NCI-H446 (cell line): ENCODE data around the gene CELF1.

Source experiments
- DNase-seq, 2 experiments: peaks; one replicate each; lab custom pipeline; 2025; lab: John Stamatoyannopoulos, UW

The CELF1 gene

DNA sequence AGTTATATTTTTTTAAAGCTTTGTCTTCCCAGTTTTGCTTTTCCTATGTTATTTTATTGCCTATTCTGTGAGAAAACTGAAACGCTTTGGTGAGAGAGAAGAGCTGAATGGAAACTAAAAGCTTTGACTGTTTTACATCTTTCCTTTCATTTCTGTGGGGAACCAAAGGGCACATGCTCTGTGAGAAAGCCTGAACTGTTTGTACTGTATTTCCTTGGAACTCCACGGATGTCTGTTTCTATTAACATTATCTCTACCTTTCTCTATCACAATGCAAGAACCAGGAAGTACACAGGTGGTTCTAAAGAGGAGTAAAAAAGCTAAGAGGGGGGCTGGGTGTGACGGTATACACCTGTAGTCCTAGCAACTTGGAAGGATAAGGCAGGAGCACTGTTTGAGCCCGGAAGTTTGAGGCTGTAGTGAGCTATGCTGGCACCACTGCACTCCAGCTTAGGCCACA lies 43.8 kb downstream of the CELF1 start:
- no peak for DNase-seq

DNA sequence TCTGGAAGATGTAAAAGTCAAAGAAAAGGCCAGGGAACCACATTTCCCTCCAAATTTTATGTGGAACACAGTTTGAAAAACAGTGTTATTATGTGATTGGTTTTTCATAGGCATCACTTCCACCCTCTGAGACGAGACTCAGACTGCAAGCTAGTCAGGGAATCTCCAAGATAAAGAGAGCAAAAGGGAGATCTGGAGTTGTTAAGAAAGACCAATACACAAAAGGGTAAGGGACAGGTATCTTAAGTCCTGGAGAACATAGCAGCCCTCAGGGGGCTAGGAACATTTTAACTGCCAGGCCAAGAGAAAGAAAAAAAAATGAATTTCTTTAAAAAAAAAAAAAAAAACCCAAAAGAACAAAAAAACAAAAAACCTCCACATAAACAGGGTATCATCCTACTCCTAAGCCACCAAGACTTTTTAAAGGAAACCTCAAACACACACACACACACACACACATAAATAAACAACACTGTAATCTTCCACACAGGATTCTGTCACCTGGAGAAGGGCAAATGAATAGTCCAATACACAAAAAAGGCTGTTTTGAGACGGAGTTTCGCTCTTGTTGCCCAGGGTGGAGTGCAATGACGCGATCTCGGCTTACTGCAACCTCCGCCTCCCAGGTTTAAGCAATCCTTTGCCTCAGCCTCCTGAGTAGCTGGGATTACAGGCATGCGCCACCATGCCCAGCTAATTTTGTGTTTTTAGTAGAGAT lies 44.5 kb downstream of the CELF1 start:
- DNase-seq, result no peak

DNA sequence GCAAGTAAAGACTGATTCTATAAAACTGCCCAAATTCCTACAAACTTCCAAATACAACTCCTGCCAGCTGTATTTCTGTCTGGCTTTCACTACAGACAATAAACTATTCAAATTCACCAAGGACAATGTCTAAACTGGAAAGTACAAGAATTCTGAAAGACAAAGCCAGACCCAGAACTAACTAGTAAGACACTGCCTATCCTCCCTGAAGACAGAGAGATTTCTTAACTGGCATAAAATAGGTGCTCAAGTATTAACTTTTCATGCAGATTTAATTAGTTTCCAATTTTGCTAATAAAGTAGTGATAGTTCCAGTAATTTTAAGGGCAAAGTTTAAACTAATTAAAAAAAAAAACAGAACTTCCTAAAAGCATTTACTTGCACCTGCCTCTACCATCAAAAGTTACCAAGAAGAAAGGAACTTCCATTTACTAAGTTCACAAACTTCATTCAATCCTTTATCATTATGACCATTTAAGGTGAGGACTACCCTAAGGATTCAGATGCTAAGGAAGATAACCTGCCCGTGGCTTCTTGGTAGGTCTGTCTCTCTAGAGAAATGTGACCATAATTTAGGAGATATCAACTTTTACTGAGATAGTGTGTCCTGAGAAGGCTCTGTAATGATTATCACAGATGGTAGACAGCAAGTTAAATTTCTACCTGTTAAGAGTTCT lies 45.2 kb downstream of the CELF1 start:
- no peak for DNase-seq

DNA sequence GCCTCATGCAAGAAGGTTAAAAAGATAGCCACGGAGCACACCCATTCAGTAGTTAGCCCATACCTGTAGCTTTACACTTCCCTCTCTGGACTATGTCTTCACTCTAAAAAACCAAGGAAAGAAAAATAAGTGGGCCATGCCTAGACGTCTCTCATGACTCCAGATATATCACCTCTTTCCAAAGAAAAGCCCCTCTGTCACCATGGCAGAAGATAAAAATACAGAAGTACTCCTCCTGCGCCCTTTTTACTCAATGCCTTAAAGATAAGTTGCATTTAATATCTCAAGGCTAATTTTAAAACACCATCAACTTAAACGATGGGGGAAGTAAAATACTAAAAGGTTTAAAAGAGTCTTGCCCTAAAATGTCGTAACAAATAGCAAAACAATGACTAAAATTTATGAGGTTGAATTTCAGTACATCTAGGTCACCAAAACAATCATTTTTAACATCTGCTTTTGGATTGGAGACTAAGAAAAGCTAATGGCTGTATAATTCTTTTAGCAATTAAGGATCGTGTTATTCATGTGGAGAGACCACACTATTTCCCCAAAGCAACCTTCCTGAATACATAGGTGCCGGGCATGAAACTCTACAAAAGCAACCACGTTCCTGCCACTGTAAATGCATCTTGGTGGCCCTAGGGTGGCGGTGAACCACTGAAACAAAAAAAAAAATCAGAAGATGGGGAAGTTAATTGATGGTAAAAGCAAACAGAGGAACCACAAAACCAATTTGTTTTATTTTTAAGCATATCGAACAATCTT lies 46.0 kb downstream of the CELF1 start:
- DNase-seq, result no peak

DNA sequence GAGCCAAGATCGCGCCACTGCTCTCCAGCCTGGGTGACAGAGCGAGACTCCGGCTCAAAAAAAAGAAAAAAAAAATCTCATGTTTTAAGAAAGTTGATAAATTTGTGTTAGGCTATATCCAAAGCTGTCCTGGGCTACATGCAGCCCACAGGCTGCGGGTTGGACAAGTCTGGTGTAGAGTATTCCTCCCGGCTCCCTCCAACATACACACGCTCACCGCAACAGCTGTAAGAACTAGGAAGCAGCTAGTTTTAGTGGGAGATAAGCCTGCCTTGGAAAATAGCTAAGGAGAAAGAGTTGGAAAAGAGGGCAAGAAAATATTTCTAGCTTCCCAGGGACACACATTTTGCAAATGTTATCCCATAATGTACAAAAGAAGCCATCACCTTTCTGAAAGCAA lies 46.6 kb downstream of the CELF1 start:
- no peak for DNase-seq

GRCh38 chr11:47504910-47505309 lies 48.0 kb downstream of the CELF1 start:
- no peak for DNase-seq

- no peak for DNase-seq
These were observed 49.7 kb downstream of the CELF1 start for GRCh38 chr11:47503227-47503626.

DNA sequence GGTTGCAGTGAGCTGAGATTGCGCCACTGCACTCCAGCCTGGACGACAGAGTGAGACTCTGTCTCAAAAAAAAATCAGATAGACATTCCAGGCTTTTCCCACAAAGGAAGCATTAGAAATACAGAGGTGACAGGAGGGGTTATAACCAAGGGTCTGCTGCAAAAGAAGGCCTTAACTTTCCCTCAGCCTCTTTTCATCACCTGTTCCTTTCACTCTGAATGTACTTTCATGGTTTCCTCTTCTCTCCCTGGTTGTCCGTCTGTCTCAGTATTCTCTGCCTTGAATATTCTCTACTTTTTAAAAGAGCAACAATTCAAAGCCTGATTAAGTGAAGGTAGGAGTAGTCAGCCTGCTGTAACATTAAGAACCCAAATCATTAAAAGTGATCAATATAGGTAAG lies 50.2 kb downstream of the CELF1 start:
- DNase-seq, result no peak

- DNase-seq, result no peak
These were observed 51.8 kb downstream of the CELF1 start for GRCh38 chr11:47501101-47501500.

DNA sequence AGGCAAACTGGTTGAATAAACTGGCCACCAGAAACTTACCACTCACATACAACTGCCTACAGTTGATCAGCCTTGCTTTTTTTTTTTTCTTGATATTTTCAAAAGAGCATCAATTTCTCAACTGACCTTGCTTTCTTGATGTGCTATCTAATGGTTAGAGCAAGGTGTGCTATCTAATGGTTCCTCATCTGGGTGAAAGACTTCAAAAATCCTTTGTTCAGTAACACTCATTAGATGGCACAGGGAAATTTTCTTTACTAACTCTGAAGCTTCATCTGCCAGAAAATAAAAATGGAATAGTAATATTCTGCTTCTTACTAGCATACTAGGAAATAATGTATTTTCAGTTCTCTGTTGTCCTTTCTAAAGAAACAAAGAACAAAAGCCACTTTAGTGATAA lies 52.8 kb downstream of the CELF1 start:
- DNase-seq, result no peak

- DNase-seq, result no peak
These were observed 53.3 kb downstream of the CELF1 start for GRCh38 chr11:47499614-47500013.

- DNase-seq, result no peak
These were observed 53.8 kb downstream of the CELF1 start for GRCh38 chr11:47499161-47499560.

- no peak for DNase-seq
These were observed 54.3 kb downstream of the CELF1 start for GRCh38 chr11:47498584-47499152.

GRCh38 chr11:47498149-47498548 lies 54.8 kb downstream of the CELF1 start:
- DNase-seq, result no peak

GRCh38 chr11:47496808-47497207 lies 56.1 kb downstream of the CELF1 start:
- DNase-seq, result no peak

DNA sequence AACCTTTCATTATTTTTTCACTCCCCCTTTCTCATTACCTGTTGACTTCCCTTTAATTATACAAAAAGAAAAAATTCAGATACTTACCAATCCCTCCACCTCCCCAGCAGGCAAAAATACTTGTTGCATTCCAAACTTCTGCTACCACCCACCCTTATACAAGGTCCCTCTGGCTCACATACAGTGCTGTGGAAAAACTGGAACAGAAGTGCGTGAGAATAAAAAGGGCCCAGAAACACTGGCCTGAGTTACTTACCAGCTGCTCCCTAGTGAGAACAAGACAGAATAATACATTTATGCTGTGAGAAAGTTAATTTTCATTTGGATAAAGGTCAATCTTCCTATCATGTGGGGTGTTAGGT lies 57.1 kb downstream of the CELF1 start:
- no peak for DNase-seq

- no peak for DNase-seq
These were observed 57.7 kb downstream of the CELF1 start for GRCh38 chr11:47495011-47495855.

DNA sequence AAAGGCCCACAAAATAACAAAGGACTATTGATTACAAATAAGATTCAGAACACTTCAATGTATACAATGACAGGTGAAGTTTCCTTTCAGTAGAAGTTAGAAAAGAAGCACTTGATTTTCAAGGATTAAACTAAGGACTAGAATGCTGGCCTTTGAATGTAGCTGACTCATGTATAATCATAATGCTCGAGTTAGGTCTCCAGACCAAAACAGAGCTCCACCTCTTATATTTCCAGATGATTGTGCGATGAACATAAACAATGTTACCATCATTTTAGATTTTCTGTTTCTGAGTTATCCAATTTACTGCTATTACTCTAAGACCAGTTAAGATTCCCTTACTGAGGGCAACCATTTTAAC lies 63.6 kb downstream of the CELF1 start:
- DNase-seq, result no peak

DNA sequence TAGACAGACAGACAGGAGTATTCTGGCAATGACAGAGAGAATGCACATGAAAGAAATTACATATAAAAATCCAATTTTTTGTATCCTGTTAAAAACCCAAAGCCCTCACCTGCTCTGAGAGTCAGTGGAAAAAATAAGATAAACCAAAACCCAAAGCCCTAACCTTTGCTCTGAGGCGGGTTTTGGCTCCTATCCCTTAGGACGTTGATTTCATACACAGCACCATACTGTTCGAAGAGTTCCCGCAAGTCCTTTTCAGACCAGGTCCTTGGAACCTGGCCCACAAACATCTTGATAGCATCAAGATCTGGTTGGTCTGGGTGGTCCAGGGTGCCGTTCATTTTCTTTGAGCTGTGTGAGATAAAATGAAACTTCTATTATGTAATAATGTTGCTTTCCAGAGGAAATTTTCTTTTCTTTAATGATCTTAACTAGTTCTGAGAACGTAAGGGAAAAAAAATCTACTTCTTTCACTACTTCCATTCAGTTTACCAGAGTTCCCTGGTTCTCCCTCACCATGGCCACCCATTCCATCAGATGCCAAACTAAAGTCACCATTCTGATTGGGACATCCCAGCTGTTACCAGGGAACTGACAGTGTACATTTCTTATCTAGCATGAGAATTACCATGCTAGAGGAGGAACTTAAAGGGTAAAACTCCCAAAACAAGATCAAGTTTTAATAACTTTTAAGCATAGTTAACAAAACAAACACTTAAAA lies 64.1 kb downstream of the CELF1 start:
- no peak for DNase-seq

DNA sequence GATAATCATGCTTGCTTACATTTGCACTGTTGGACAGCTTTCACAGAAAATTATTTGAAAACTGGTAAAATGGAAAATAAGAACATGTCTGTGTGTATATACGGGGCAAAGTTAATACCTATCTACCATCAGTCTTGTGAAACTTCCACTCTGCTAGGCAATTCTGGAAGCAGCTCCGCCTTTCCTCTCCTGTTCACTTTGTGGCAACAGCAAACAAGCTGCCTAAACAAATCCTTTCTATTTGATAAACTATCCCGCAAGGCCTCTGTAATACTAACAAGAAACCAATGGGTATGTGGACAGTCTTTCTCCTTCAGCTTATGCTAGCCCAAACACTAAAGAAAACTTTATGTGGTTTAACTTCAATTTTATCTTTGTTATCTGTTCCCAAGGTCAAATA lies 64.8 kb downstream of the CELF1 start:
- no peak for DNase-seq

DNA sequence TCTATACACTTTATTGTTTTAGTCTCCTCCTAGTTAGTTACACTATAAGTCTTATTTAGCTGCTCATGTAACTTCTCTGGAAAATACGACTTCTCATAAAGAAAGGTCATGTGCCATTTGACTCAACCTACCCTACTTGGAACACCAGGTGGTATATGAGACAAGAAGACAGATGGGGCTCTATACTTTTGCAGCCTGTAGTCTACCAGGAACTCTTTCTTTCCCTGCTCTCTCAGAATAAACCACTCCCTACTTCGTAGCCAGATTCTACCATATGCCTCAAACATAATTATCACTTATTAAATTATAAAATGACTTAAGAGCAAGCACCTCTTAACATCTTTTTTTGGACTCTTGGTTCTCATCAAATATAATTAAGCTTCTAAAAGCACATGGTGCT lies 65.5 kb downstream of the CELF1 start:
- DNase-seq, result no peak
